H1 (cell line): Measurements from ENCODE around the gene ATOH1. TPM values are rescaled to one million over a fixed set of nuclear protein-coding genes. Genes with fewer than 3 reads are reported as not detected.

Experiments used
- polyA plus RNA-seq, 7 experiments: library from polyadenylated mRNA; depleted of rRNA in 3 of 7; stranded (reverse) in 5 of 7; unstranded in 2 of 7; fragments of >200 nt in 5 of 7; fragments of 200-250 nt in 2 of 7; gene quantifications; 1 replicate in 5 of 7; 2 replicates in 1 of 7; 4 replicates in 1 of 7; pipeline versions ENCODE4 v1.2.1 to v1.2.3, GENCODE V29; 2011 to 2013; ENCODE audit warnings: missing spikeins in 2 of 7, mixed read lengths in 2 of 7
- total RNA-seq: library from RNA; stranded (reverse); fragmentation: NEBNext Ultra II Directional; extraction: Animal tissue kit (Norgen Biotek cat#: 25700); gene quantifications from 2 replicates; pipeline ENCODE4 v1.2.1, GENCODE V29; 2021
- TF ChIP-seq, protein P1 (sequence below): fragments of 300-600 bp; sonication (generic); IDR thresholded peaks from 2 replicates; pipeline ENCODE4 v1.7.1; 2012; ENCODE audit warnings: low read length, moderate library complexity, mild to moderate bottlenecking, inconsistent platforms; ENCODE audit not compliant: insufficient replicate concordance

ATOH1 gene
- total and polyA plus RNA-seq, 2 of the 8 experiments (the other 6 are each of a cell fraction or from before 2014, with no cell fraction given): 0.12 to 0.76 TPM

DNA sequence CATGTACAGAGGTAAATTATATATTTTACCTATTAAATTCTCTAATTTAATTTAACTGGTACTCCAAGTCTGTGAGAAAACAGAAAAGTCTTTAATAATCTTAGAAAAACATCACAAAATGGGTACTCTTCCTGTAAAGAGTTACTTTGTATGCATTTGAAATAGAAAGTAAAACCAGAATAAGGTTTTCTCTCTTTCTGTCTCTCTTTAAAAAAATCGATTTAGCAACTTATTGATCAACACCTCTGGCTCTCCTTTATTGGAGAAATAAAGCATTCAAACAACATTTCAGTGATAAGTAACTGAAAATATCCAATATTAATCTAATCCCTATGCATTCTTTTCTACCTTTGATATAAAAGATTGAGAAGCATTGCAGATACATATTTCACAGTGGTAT is 27.4 kb downstream of the ATOH1 start (continued):
- TF ChIP-seq, protein P1, sequence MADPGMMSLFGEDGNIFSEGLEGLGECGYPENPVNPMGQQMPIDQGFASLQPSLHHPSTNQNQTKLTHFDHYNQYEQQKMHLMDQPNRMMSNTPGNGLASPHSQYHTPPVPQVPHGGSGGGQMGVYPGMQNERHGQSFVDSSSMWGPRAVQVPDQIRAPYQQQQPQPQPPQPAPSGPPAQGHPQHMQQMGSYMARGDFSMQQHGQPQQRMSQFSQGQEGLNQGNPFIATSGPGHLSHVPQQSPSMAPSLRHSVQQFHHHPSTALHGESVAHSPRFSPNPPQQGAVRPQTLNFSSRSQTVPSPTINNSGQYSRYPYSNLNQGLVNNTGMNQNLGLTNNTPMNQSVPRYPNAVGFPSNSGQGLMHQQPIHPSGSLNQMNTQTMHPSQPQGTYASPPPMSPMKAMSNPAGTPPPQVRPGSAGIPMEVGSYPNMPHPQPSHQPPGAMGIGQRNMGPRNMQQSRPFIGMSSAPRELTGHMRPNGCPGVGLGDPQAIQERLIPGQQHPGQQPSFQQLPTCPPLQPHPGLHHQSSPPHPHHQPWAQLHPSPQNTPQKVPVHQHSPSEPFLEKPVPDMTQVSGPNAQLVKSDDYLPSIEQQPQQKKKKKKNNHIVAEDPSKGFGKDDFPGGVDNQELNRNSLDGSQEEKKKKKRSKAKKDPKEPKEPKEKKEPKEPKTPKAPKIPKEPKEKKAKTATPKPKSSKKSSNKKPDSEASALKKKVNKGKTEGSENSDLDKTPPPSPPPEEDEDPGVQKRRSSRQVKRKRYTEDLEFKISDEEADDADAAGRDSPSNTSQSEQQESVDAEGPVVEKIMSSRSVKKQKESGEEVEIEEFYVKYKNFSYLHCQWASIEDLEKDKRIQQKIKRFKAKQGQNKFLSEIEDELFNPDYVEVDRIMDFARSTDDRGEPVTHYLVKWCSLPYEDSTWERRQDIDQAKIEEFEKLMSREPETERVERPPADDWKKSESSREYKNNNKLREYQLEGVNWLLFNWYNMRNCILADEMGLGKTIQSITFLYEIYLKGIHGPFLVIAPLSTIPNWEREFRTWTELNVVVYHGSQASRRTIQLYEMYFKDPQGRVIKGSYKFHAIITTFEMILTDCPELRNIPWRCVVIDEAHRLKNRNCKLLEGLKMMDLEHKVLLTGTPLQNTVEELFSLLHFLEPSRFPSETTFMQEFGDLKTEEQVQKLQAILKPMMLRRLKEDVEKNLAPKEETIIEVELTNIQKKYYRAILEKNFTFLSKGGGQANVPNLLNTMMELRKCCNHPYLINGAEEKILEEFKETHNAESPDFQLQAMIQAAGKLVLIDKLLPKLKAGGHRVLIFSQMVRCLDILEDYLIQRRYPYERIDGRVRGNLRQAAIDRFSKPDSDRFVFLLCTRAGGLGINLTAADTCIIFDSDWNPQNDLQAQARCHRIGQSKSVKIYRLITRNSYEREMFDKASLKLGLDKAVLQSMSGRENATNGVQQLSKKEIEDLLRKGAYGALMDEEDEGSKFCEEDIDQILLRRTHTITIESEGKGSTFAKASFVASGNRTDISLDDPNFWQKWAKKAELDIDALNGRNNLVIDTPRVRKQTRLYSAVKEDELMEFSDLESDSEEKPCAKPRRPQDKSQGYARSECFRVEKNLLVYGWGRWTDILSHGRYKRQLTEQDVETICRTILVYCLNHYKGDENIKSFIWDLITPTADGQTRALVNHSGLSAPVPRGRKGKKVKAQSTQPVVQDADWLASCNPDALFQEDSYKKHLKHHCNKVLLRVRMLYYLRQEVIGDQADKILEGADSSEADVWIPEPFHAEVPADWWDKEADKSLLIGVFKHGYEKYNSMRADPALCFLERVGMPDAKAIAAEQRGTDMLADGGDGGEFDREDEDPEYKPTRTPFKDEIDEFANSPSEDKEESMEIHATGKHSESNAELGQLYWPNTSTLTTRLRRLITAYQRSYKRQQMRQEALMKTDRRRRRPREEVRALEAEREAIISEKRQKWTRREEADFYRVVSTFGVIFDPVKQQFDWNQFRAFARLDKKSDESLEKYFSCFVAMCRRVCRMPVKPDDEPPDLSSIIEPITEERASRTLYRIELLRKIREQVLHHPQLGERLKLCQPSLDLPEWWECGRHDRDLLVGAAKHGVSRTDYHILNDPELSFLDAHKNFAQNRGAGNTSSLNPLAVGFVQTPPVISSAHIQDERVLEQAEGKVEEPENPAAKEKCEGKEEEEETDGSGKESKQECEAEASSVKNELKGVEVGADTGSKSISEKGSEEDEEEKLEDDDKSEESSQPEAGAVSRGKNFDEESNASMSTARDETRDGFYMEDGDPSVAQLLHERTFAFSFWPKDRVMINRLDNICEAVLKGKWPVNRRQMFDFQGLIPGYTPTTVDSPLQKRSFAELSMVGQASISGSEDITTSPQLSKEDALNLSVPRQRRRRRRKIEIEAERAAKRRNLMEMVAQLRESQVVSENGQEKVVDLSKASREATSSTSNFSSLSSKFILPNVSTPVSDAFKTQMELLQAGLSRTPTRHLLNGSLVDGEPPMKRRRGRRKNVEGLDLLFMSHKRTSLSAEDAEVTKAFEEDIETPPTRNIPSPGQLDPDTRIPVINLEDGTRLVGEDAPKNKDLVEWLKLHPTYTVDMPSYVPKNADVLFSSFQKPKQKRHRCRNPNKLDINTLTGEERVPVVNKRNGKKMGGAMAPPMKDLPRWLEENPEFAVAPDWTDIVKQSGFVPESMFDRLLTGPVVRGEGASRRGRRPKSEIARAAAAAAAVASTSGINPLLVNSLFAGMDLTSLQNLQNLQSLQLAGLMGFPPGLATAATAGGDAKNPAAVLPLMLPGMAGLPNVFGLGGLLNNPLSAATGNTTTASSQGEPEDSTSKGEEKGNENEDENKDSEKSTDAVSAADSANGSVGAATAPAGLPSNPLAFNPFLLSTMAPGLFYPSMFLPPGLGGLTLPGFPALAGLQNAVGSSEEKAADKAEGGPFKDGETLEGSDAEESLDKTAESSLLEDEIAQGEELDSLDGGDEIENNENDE: no peak
- TF ChIP-seq, all 59 proteins: peak for 0
